HL-60 (cell line): ENCODE results near the gene JMJD7.

Experiments used
- DNase-seq, 2 experiments: peaks; one replicate each; pipeline ENCODE4 v3.0.0-alpha.2; 2010 to 2020; ENCODE audit warnings: low read depth in 1 of 2, low spot score in 1 of 2
- H3K27ac ChIP-seq: fragments of 250-450 bp; sonication (Bioruptor Pico); replicated peaks from 2 replicates; pipeline ENCODE4 v1.5.1; 2020; ENCODE audit warnings: mild to moderate bottlenecking, moderate library complexity
- H3K27me3 ChIP-seq: fragments of 250-450 bp; sonication (Bioruptor Pico); 2 replicates; pipeline ENCODE4 v1.5.1; 2021; ENCODE audit warnings: mild to moderate bottlenecking, moderate library complexity; ENCODE audit not compliant: insufficient read depth, poor library complexity, severe bottlenecking
- H3K4me3 ChIP-seq: replicated peaks from 2 replicates; pipeline ENCODE4 v1.5.1; 2011; ENCODE audit warnings: mild to moderate bottlenecking, control low read depth, low read length; ENCODE audit not compliant: insufficient read depth
- CTCF ChIP-seq: IDR thresholded peaks from one replicate; pipeline ENCODE4 v1.5.1; 2011; ENCODE audit warnings: low read length, control low read depth, inconsistent platforms; ENCODE audit not compliant: insufficient read depth
- GABPA ChIP-seq: IDR thresholded peaks from 2 replicates; pipeline ENCODE4 v1.6.1; 2012; ENCODE audit warnings: low read depth
- POLR2AphosphoS5 ChIP-seq: IDR thresholded peaks from 2 replicates; pipeline ENCODE4 v1.6.1; 2012; ENCODE audit warnings: low read depth
- REST ChIP-seq: IDR thresholded peaks from 2 replicates; pipeline ENCODE4 v1.6.1; 2012; ENCODE audit warnings: low read depth; ENCODE audit not compliant: insufficient replicate concordance
- SPI1 ChIP-seq: IDR thresholded peaks from 2 replicates; pipeline ENCODE4 v1.6.1; 2012; ENCODE audit warnings: low read depth, mild to moderate bottlenecking, borderline replicate concordance

The JMJD7 gene

GRCh38 chr15:41853831-41854230 lies 25.9 kb downstream of the JMJD7 start:
- TF ChIP-seq POLR2AphosphoS5: no peak
- TF ChIP-seq REST: no peak
- no peak for TF ChIP-seq CTCF
- no peak for TF ChIP-seq SPI1
- TF ChIP-seq GABPA: no peak
- no peaks in the 10 kb centered on the region for H3K27me3 ChIP-seq
- no peak overlapping the region for H3K27ac ChIP-seq
- no peak overlapping the region for H3K4me3 ChIP-seq
- DNase-seq: no peak

- no peak for TF ChIP-seq REST
- TF ChIP-seq POLR2AphosphoS5: no peak
- TF ChIP-seq GABPA: no peak
- no peak for TF ChIP-seq SPI1
- TF ChIP-seq CTCF: no peak
- no peaks in the 10 kb centered on the region for H3K27me3 ChIP-seq
- no peak for DNase-seq
- no peak overlapping the region for H3K4me3 ChIP-seq
- H3K27ac ChIP-seq: no peak overlapping the region
These were observed 26.6 kb downstream of the JMJD7 start for GRCh38 chr15:41854443-41854842.

GRCh38 chr15:41855261-41855961 lies 27.5 kb downstream of the JMJD7 start:
- TF ChIP-seq GABPA (no peak), REST (no peak), CTCF (no peak), SPI1 (no peak), POLR2AphosphoS5 (no peak)
- H3K27ac ChIP-seq: no peak overlapping the region
- H3K27me3 ChIP-seq: no peaks in the 10 kb centered on the region
- no peak for DNase-seq
- H3K4me3 ChIP-seq: no peak overlapping the region
